Measurements from ENCODE around the gene CT45A7. TPM values are rescaled to one million over a fixed set of nuclear protein-coding genes. Genes with fewer than 3 reads are reported as not detected.
"Not testable (repeated sequence)": the region's sequence is repeated elsewhere in the genome, so short reads cannot be mapped to it uniquely, and the experiment has no call there.

The CT45A7 gene
- total RNA-seq (2022) (not detected in 2 replicates), Bru-seq, nascent RNA (not detected), BruChase-seq, experiment 1, labeled RNA remaining after a 6-hour chase (not detected), BruChase-seq, experiment 2, labeled RNA remaining after a 2-hour chase (not detected)
- long read RNA-seq: 0 reads

- intact Hi-C loops (cut with micrococcal nuclease; ENCODE audit: unreplicated experiment); H3K27ac Mint-ChIP-seq (ENCODE audit: unreplicated experiment); BruUV-seq (replicated peaks); DNase-seq; H3K4me3 Mint-ChIP-seq (ENCODE audit: low read depth, unreplicated experiment); H3K36me3 Mint-ChIP-seq (ENCODE audit: insufficient read depth, unreplicated experiment); H3K9me3 Mint-ChIP-seq (ENCODE audit: low read depth, unreplicated experiment); H3K27me3 Mint-ChIP-seq (ENCODE audit: unreplicated experiment); H3K4me1 Mint-ChIP-seq (ENCODE audit: low read depth, unreplicated experiment); CTCF ChIA-PET: not testable (repeated sequence)
Measured at GRCh38 chrX:135837180-135837579, at the start of gene CT45A7. CT45A7 (minus strand) TSS chrX:135837280; CDS start chrX:135833533, 3,747 bp downstream.

GRCh38 chrX:135882741-135883140, 45.7 kb upstream of the CT45A7 start:
- BruUV-seq (replicated peaks); H3K9me3 Mint-ChIP-seq (ENCODE audit: low read depth, unreplicated experiment); H3K4me3 Mint-ChIP-seq (ENCODE audit: low read depth, unreplicated experiment); H3K27me3 Mint-ChIP-seq (ENCODE audit: unreplicated experiment); H3K27ac Mint-ChIP-seq (ENCODE audit: unreplicated experiment); H3K36me3 Mint-ChIP-seq (ENCODE audit: insufficient read depth, unreplicated experiment); CTCF ChIA-PET; intact Hi-C loops (cut with micrococcal nuclease; ENCODE audit: unreplicated experiment); H3K4me1 Mint-ChIP-seq (ENCODE audit: low read depth, unreplicated experiment); DNase-seq: not testable (repeated sequence)

- H3K4me1 Mint-ChIP-seq (ENCODE audit: low read depth, unreplicated experiment); BruUV-seq (replicated peaks); DNase-seq; H3K9me3 Mint-ChIP-seq (ENCODE audit: low read depth, unreplicated experiment); intact Hi-C loops (cut with micrococcal nuclease; ENCODE audit: unreplicated experiment); H3K4me3 Mint-ChIP-seq (ENCODE audit: low read depth, unreplicated experiment); H3K27me3 Mint-ChIP-seq (ENCODE audit: unreplicated experiment); H3K36me3 Mint-ChIP-seq (ENCODE audit: insufficient read depth, unreplicated experiment); CTCF ChIA-PET; H3K27ac Mint-ChIP-seq (ENCODE audit: unreplicated experiment): not testable (repeated sequence)
Measured at GRCh38 chrX:135871712-135872111, 34.6 kb upstream of the CT45A7 start, which contains the start of gene CT45A9. CT45A9 (minus strand) TSS chrX:135871812; CDS start chrX:135868061, 3,751 bp downstream.

GRCh38 chrX:135854438-135854837, 17.4 kb upstream of the CT45A7 start, which contains the start of gene CT45A8:
CT45A8 (minus strand) TSS chrX:135854538; CDS start chrX:135850783, 3,755 bp downstream.
- H3K27me3 Mint-ChIP-seq (ENCODE audit: unreplicated experiment); BruUV-seq (replicated peaks); intact Hi-C loops (cut with micrococcal nuclease; ENCODE audit: unreplicated experiment); CTCF ChIA-PET; H3K36me3 Mint-ChIP-seq (ENCODE audit: insufficient read depth, unreplicated experiment); H3K27ac Mint-ChIP-seq (ENCODE audit: unreplicated experiment); DNase-seq; H3K9me3 Mint-ChIP-seq (ENCODE audit: low read depth, unreplicated experiment); H3K4me1 Mint-ChIP-seq (ENCODE audit: low read depth, unreplicated experiment); H3K4me3 Mint-ChIP-seq (ENCODE audit: low read depth, unreplicated experiment): not testable (repeated sequence)

- intact Hi-C loops (cut with micrococcal nuclease; ENCODE audit: unreplicated experiment); H3K27me3 Mint-ChIP-seq (ENCODE audit: unreplicated experiment); CTCF ChIA-PET; H3K36me3 Mint-ChIP-seq (ENCODE audit: insufficient read depth, unreplicated experiment); DNase-seq; H3K4me1 Mint-ChIP-seq (ENCODE audit: low read depth, unreplicated experiment); H3K9me3 Mint-ChIP-seq (ENCODE audit: low read depth, unreplicated experiment); H3K4me3 Mint-ChIP-seq (ENCODE audit: low read depth, unreplicated experiment); BruUV-seq (replicated peaks); H3K27ac Mint-ChIP-seq (ENCODE audit: unreplicated experiment): not testable (repeated sequence)
Measured at GRCh38 chrX:135819912-135820311, 17.2 kb downstream of the CT45A7 start, which contains the start of gene CT45A2. CT45A2 (minus strand) TSS chrX:135820012; CDS start chrX:135816265, 3,747 bp downstream.

- H3K27me3 Mint-ChIP-seq (ENCODE audit: unreplicated experiment); H3K27ac Mint-ChIP-seq (ENCODE audit: unreplicated experiment); intact Hi-C loops (cut with micrococcal nuclease; ENCODE audit: unreplicated experiment); CTCF ChIA-PET; H3K4me1 Mint-ChIP-seq (ENCODE audit: low read depth, unreplicated experiment); DNase-seq; BruUV-seq (replicated peaks); H3K4me3 Mint-ChIP-seq (ENCODE audit: low read depth, unreplicated experiment); H3K9me3 Mint-ChIP-seq (ENCODE audit: low read depth, unreplicated experiment); H3K36me3 Mint-ChIP-seq (ENCODE audit: insufficient read depth, unreplicated experiment): not testable (repeated sequence)
Measured at GRCh38 chrX:135802687-135803086, 34.4 kb downstream of the CT45A7 start, which contains the start of gene CT45A6. CT45A6 (minus strand) TSS chrX:135802787; CDS start chrX:135798993, 3,794 bp downstream.

- intact Hi-C loops (cut with micrococcal nuclease; ENCODE audit: unreplicated experiment); H3K4me1 Mint-ChIP-seq (ENCODE audit: low read depth, unreplicated experiment); BruUV-seq (replicated peaks): not testable (repeated sequence)
Measured at GRCh38 chrX:135785403-135785802, 51.7 kb downstream of the CT45A7 start, which contains the start of gene CT45A5. CT45A5 (minus strand) TSS chrX:135785503; CDS start chrX:135781729, 3,774 bp downstream.

More at GRCh38 chrX:135785403-135785802, 51.7 kb downstream of the CT45A7 start, which contains the start of gene CT45A5:
- H3K27me3 Mint-ChIP-seq (ENCODE audit: unreplicated experiment); CTCF ChIA-PET; H3K9me3 Mint-ChIP-seq (ENCODE audit: low read depth, unreplicated experiment); H3K27ac Mint-ChIP-seq (ENCODE audit: unreplicated experiment); DNase-seq; H3K36me3 Mint-ChIP-seq (ENCODE audit: insufficient read depth, unreplicated experiment); H3K4me3 Mint-ChIP-seq (ENCODE audit: low read depth, unreplicated experiment): not testable (repeated sequence)

Other genes starting within 250 kb of the CT45A7 start
- not detected in 2 replicates for gene CT45A1, start 123.6 kb downstream of the CT45A7 start, total RNA-seq (2022)
- not detected in 2 replicates for gene CT45A3, start 69.1 kb downstream of the CT45A7 start, total RNA-seq (2022)
- not detected in 2 replicates for gene CT45A5, start 51.8 kb downstream of the CT45A7 start, total RNA-seq (2022)
- gene CT45A6, start 34.5 kb downstream of the CT45A7 start, total RNA-seq (2022): not detected in 2 replicates
- gene CT45A2, start 17.3 kb downstream of the CT45A7 start, total RNA-seq (2022): not detected in 2 replicates
- not detected in 2 replicates for gene CT45A8, start 17.3 kb upstream of the CT45A7 start, total RNA-seq (2022)
- not detected in 2 replicates for gene CT45A9, start 34.5 kb upstream of the CT45A7 start, total RNA-seq (2022)
- gene CT45A10, start 56.2 kb upstream of the CT45A7 start, total RNA-seq (2022): not detected in 2 replicates
- not detected in 2 replicates for gene SAGE1, start 56.4 kb upstream of the CT45A7 start, total RNA-seq (2022)
- 33.0 and 37.1 TPM in 2 replicates for gene MMGT1, start 136.7 kb upstream of the CT45A7 start, total RNA-seq (2022)
- 19.7 and 21.7 TPM in 2 replicates for gene SLC9A6, start 148.2 kb upstream of the CT45A7 start, total RNA-seq (2022)

All from Calu3 (cell line).